Measurements from ENCODE around the gene NUP153.

DNA sequence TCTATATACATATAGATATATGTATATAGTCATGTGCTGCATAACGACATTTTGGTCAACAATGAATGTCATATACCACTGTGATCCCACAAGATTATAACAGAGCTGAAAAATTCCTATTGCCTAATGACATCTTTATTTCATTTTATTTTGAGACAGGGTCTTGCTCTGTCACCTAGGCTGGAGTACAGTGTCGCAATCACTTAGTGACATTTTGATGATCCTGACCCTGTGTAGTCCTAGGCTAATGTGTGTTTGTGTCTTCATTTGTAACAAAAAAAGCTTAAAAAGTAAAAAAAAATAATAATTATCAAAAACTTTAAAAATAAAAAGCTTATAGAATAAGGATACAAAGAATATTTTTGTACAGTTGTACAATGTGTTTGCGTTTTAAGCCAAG, 110.6 kb downstream of the NUP153 start:
- TF ChIP-seq, protein P1, sequence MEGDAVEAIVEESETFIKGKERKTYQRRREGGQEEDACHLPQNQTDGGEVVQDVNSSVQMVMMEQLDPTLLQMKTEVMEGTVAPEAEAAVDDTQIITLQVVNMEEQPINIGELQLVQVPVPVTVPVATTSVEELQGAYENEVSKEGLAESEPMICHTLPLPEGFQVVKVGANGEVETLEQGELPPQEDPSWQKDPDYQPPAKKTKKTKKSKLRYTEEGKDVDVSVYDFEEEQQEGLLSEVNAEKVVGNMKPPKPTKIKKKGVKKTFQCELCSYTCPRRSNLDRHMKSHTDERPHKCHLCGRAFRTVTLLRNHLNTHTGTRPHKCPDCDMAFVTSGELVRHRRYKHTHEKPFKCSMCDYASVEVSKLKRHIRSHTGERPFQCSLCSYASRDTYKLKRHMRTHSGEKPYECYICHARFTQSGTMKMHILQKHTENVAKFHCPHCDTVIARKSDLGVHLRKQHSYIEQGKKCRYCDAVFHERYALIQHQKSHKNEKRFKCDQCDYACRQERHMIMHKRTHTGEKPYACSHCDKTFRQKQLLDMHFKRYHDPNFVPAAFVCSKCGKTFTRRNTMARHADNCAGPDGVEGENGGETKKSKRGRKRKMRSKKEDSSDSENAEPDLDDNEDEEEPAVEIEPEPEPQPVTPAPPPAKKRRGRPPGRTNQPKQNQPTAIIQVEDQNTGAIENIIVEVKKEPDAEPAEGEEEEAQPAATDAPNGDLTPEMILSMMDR (IDR thresholded peaks at IDR 0.05): no peak
- TF ChIP-seq POLR2A (IDR thresholded peaks at IDR 0.05): no peak
- TF ChIP-seq EP300 (IDR thresholded peaks at IDR 0.05): no peak

All from tibial nerve (tissue), 4 donors.